SK-N-SH treated with all-trans-retinoic acid at 6 μM for 48 hours (cell line): ENCODE measurements around the gene DPP6.

Experiments used
- ATAC-seq: fragments of 200-7000 bp; cut with Tn5 transposase; 3 replicates; pipeline ENCODE4 v1.9.1; 2020; ENCODE audit warnings: mild to moderate bottlenecking, moderate library complexity
- ARNTL ChIP-seq: fragments of 450-650 bp; formaldehyde crosslinking; IDR thresholded peaks from 2 replicates; pipeline ENCODE4 v1.5.0; 2020; ENCODE audit warnings: low read depth, mild to moderate bottlenecking, moderate library complexity, borderline replicate concordance
- BACH2 ChIP-seq: fragments of 250-450 bp; sonication (Bioruptor Pico); IDR thresholded peaks from 2 replicates; pipeline ENCODE4 v1.9.0; 2021; ENCODE audit warnings: mild to moderate bottlenecking, borderline replicate concordance
- CSDC2 ChIP-seq: fragments of 250-450 bp; sonication (Bioruptor Pico); IDR thresholded peaks from 2 replicates; pipeline ENCODE4 v1.5.0; 2020; ENCODE audit warnings: mild to moderate bottlenecking, moderate library complexity
- ESRRG ChIP-seq: fragments of 250-450 bp; sonication (Bioruptor Pico); IDR thresholded peaks from 2 replicates; pipeline ENCODE4 v1.6.1; 2021; ENCODE audit warnings: mild to moderate bottlenecking
- GLIS3 ChIP-seq: fragments of 250-450 bp; sonication (Bioruptor Pico); IDR thresholded peaks from 2 replicates; pipeline ENCODE4 v1.5.0; 2020; ENCODE audit warnings: mild to moderate bottlenecking, moderate library complexity
- ISL1 ChIP-seq: fragments of 250-450 bp; sonication (Bioruptor Pico); IDR thresholded peaks from 2 replicates; pipeline ENCODE4 v2.1.2; 2022; ENCODE audit warnings: mild to moderate bottlenecking, moderate library complexity
- OSR1 ChIP-seq: fragments of 250-450 bp; sonication (Bioruptor Pico); IDR thresholded peaks from 2 replicates; pipeline ENCODE4 v1.8.0; 2022; ENCODE audit warnings: moderate library complexity, mild to moderate bottlenecking, inconsistent platforms
- PPARA ChIP-seq: fragments of 250-450 bp; sonication (Bioruptor Pico); IDR thresholded peaks from 2 replicates; pipeline ENCODE4 v1.5.0; 2020; ENCODE audit warnings: mild to moderate bottlenecking, borderline replicate concordance
- RARB ChIP-seq: fragments of 250-450 bp; sonication (Bioruptor Pico); IDR thresholded peaks from 2 replicates; pipeline ENCODE4 v1.8.0; 2021; ENCODE audit warnings: mild to moderate bottlenecking, moderate library complexity
- SNAI2 ChIP-seq: fragments of 250-450 bp; sonication (Bioruptor Pico); IDR thresholded peaks from 2 replicates; pipeline ENCODE4 v1.5.0; 2020; ENCODE audit warnings: mild to moderate bottlenecking, moderate library complexity
- TCF4 ChIP-seq: fragments of 250-450 bp; sonication (Bioruptor Pico); IDR thresholded peaks from 2 replicates; pipeline ENCODE4 v1.8.0; 2021; ENCODE audit warnings: mild to moderate bottlenecking, moderate library complexity, borderline replicate concordance
- TOX ChIP-seq: fragments of 250-450 bp; sonication (Bioruptor Pico); IDR thresholded peaks from 2 replicates; pipeline ENCODE4 v1.8.0; 2021; ENCODE audit warnings: mild to moderate bottlenecking, moderate library complexity, borderline replicate concordance
- ZC3H10 ChIP-seq: fragments of 250-450 bp; sonication (Bioruptor Pico); IDR thresholded peaks from 2 replicates; pipeline ENCODE4 v1.5.1; 2021; ENCODE audit warnings: mild to moderate bottlenecking, moderate library complexity
- ZFP3 ChIP-seq: fragments of 250-450 bp; sonication (Bioruptor Pico); IDR thresholded peaks from 2 replicates; pipeline ENCODE4 v1.5.0; 2020; ENCODE audit warnings: mild to moderate bottlenecking, moderate library complexity
- ZFP30 ChIP-seq: fragments of 450-650 bp; formaldehyde crosslinking; IDR thresholded peaks from 2 replicates; pipeline ENCODE4 v1.5.0; 2022; ENCODE audit warnings: mild to moderate bottlenecking, moderate library complexity
- ZNF565 ChIP-seq: fragments of 450-650 bp; formaldehyde crosslinking; conservative IDR thresholded peaks from 2 replicates; pipeline ENCODE4 v1.5.0; 2020; ENCODE audit warnings: low read depth, mild to moderate bottlenecking, moderate library complexity
- ZNF70 ChIP-seq: fragments of 450-650 bp; formaldehyde crosslinking; IDR thresholded peaks from 2 replicates; pipeline ENCODE4 v1.5.0; 2020; ENCODE audit warnings: mild to moderate bottlenecking, moderate library complexity
- ZNF8 ChIP-seq: fragments of 450-650 bp; formaldehyde crosslinking; IDR thresholded peaks from 2 replicates; pipeline ENCODE4 v1.5.0; 2020; ENCODE audit warnings: mild to moderate bottlenecking, moderate library complexity
- TF ChIP-seq, protein P1 (sequence below): fragments of 250-450 bp; sonication (Bioruptor Pico); IDR thresholded peaks from 2 replicates; pipeline ENCODE4 v1.5.1; 2020; ENCODE audit warnings: low read depth, mild to moderate bottlenecking, moderate library complexity
- TF ChIP-seq, protein P2 (sequence below): fragments of 250-450 bp; sonication (Bioruptor Pico); IDR thresholded peaks from 2 replicates; pipeline ENCODE4 v1.5.1; 2021; ENCODE audit warnings: mild to moderate bottlenecking, moderate library complexity
- TF ChIP-seq, protein P3 (sequence below): fragments of 250-450 bp; sonication (Bioruptor Pico); IDR thresholded peaks from 2 replicates; pipeline ENCODE4 v1.8.0; 2020; ENCODE audit warnings: mild to moderate bottlenecking, moderate library complexity, borderline replicate concordance

The DPP6 gene

DNA sequence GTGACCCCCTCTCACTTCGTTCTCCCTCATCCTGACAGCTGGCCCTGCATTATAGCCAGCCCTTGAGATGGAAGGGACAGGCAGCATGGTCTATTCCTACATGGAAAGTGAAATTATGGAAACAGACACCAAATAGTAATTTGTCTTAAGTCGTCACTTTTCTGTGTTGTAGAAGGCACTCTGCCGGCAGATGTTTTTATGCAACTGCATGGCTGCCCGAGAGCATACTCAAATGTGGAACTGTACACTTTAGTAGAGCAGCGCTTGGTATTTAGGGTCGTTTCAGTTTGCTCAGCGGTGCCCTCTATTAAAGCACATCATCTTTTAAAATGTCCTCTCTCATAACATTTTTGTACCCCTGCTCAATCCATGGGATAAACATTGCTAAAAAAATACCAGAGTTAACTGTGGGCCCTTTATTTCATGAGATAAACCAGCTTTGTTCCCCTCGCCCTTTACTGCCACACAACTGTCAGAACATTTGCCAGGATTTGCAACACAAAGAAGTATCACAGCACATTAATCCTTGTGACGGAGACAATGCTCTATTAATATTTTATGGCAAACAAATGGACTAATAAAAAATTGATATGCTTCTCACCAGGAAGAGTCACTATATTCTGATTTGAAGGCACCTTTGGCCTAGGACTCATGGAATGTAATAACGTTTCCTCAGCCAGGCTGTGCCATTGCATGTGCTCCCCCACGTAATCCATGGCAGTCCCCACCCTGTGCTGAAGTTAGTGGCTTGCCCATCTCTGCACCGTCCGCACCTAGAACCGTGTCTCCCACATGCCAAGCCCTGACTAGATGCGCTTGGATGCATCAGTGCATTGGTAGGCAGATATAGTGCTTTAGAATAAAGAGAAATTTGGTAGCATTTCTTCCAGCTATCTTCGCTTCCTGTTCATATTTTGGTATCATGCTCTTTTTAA is 729.4 kb downstream of the DPP6 start (continued):
- TF ChIP-seq, protein P1, sequence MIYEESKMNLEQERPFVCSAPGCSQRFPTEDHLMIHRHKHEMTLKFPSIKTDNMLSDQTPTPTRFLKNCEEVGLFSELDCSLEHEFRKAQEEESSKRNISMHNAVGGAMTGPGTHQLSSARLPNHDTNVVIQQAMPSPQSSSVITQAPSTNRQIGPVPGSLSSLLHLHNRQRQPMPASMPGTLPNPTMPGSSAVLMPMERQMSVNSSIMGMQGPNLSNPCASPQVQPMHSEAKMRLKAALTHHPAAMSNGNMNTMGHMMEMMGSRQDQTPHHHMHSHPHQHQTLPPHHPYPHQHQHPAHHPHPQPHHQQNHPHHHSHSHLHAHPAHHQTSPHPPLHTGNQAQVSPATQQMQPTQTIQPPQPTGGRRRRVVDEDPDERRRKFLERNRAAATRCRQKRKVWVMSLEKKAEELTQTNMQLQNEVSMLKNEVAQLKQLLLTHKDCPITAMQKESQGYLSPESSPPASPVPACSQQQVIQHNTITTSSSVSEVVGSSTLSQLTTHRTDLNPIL (CRISPR knock-in tag): no peak
- TF ChIP-seq CSDC2 (CRISPR knock-in tag) (no peak), ZFP3 (CRISPR knock-in tag) (no peak), RARB (no peak), BACH2 (CRISPR knock-in tag) (no peak), TCF4 (CRISPR knock-in tag) (no peak)
- TF ChIP-seq, protein P2, sequence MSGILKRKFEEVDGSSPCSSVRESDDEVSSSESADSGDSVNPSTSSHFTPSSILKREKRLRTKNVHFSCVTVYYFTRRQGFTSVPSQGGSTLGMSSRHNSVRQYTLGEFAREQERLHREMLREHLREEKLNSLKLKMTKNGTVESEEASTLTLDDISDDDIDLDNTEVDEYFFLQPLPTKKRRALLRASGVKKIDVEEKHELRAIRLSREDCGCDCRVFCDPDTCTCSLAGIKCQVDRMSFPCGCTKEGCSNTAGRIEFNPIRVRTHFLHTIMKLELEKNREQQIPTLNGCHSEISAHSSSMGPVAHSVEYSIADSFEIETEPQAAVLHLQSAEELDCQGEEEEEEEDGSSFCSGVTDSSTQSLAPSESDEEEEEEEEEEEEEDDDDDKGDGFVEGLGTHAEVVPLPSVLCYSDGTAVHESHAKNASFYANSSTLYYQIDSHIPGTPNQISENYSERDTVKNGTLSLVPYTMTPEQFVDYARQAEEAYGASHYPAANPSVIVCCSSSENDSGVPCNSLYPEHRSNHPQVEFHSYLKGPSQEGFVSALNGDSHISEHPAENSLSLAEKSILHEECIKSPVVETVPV: no peak

DNA sequence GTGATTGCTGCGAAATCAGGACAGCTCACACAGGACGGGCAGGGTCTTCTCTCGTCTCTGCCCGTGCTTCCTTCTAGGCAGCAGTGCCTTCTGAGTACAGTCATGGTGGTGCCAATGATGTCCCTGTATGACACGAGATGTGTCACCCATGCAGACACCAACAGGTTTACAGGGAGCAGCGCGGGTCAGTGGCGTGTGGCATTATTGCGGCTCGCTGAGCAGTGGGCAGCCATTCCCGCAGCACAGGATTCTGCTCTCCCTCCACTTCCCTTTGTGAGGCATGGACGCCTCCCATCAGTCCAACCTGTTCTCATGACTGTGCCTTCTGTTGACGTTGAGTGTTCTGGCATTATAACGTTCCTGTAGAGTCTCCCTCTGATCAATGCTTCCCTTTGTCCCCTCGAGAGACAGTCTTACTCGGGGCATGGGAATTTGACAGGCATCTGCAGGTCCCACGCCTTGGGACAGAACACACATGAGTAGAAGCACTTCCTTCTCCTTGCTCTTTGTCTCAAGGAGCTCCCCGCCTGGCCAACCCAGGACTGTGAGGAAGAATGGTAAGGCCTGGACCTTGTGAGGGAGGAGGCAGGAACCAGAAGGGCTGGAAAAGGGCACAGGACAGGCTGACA is 731.2 kb downstream of the DPP6 start:
- ATAC-seq: no peak
- TF ChIP-seq ZNF8 (no peak), ISL1 (no peak), ESRRG (CRISPR knock-in tag) (no peak), ZFP30 (no peak), ARNTL (CRISPR knock-in tag) (no peak), ZNF565 (CRISPR knock-in tag) (no peak)

DNA sequence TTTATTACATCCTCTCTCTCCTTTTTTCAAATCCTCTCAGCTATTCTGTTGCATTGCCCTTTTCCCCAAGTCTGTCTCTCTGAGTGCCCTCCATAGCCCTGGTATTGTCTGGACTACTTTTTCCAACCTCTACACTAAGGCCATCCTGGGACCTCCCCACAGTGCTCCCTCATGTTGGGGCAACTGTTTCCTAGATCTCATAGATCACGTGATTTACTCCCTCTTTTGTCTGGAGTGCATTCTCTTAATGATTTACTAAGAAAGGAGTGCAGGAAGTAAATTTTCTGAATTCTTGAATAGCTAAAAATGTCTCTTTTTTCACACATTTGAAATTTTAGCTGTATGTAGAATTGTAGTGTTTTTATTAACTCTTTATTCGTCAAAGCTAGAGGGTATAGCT is 733.7 kb downstream of the DPP6 start:
- no peak for TF ChIP-seq SNAI2 (CRISPR knock-in tag)
- no peak for TF ChIP-seq TOX (CRISPR knock-in tag)
- no peak for TF ChIP-seq ZC3H10 (CRISPR knock-in tag)
- TF ChIP-seq, protein P3, sequence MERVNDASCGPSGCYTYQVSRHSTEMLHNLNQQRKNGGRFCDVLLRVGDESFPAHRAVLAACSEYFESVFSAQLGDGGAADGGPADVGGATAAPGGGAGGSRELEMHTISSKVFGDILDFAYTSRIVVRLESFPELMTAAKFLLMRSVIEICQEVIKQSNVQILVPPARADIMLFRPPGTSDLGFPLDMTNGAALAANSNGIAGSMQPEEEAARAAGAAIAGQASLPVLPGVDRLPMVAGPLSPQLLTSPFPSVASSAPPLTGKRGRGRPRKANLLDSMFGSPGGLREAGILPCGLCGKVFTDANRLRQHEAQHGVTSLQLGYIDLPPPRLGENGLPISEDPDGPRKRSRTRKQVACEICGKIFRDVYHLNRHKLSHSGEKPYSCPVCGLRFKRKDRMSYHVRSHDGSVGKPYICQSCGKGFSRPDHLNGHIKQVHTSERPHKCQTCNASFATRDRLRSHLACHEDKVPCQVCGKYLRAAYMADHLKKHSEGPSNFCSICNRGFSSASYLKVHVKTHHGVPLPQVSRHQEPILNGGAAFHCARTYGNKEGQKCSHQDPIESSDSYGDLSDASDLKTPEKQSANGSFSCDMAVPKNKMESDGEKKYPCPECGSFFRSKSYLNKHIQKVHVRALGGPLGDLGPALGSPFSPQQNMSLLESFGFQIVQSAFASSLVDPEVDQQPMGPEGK (CRISPR knock-in tag): no peak
- no peak for TF ChIP-seq ZNF70
- TF ChIP-seq, protein P1 (CRISPR knock-in tag): no peak
- TF ChIP-seq ESRRG (CRISPR knock-in tag): no peak
- no peak for TF ChIP-seq OSR1 (CRISPR knock-in tag)
- TF ChIP-seq, all 23 proteins: peak for 0
- no peak for ATAC-seq

DNA sequence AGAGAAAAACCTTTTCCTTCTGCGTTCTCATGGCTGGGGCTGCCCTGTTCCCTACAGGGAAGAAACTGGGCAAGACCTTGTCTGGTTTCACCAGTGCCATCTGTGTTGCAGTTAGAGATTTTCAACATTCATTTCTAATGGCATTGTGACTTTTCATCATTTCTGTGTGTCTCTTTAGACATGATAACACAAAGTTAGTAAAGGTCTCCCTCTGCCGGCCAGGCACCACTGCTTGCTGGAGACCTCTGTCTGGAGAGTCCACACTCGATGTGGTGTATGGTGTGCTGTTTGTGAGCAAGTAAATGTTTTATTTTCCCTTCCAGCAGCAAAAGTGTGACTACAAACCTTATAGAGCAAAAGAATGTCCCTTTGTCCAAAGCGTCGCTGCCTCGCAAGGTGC is 737.2 kb downstream of the DPP6 start:
- ATAC-seq: no peak
- no peak for TF ChIP-seq ISL1
- TF ChIP-seq PPARA (CRISPR knock-in tag): no peak
- no peak for TF ChIP-seq ARNTL (CRISPR knock-in tag)
- TF ChIP-seq GLIS3: no peak
- TF ChIP-seq ZC3H10 (CRISPR knock-in tag): no peak
- TF ChIP-seq TCF4 (CRISPR knock-in tag): no peak
- TF ChIP-seq, protein P2: no peak
- no peak for TF ChIP-seq ZFP3 (CRISPR knock-in tag)
- TF ChIP-seq SNAI2 (CRISPR knock-in tag): no peak
- TF ChIP-seq, protein P3 (CRISPR knock-in tag): no peak
- TF ChIP-seq TOX (CRISPR knock-in tag): no peak
